ENCODE data around the gene ARMH1. TPM values are rescaled to one million over a fixed set of nuclear protein-coding genes. Genes with fewer than 3 reads are reported as not detected.
"Not testable (repeated sequence)": the region's sequence is repeated elsewhere in the genome, so short reads cannot be mapped to it uniquely, and the experiment has no call there.

The ARMH1 gene
- total and polyA plus RNA-seq, 4 experiments from 2014 or later = 26.0 to 74.5 (median 47.2) TPM

GRCh38 chr1:44695671-44696070, 21.2 kb downstream of the ARMH1 start:
- Mint-ChIP-seq H3K4me3 (no peak overlapping the region), H3K27me3 (peaks cover 0 to 3% of the 10 kb centered on the region in 2 donors), H3K4me1 (peaks cover 4 to 19% (median 11%) of the 10 kb centered on the region in 4 donors), H3K9me3 (peaks cover 0 to 2% (median 0%) of the 10 kb centered on the region in 8 donors), H3K27ac (peak overlapping the region in 1 of 7 donors; percentile 17), H3K36me3 (no peaks in the 10 kb centered on the region)
- no peak for DNase-seq
- Histone ChIP-seq H3K4me1 (ENCODE audit: insufficient read depth, low read length) (peaks cover 12% of the 10 kb centered on the region), H3K9me3 (ENCODE audit: control insufficient read depth in 1 of 2, low read length in 2 of 2) (no peaks in the 10 kb centered on the region), H3K36me3 (ENCODE audit: insufficient read depth, low read length) (no peaks in the 10 kb centered on the region), H3K27me3 (ENCODE audit: insufficient read depth, low read length) (no peaks in the 10 kb centered on the region), H3K4me3 (ENCODE audit: low read length in 2 of 2) (no peak overlapping the region), H3K27ac (ENCODE audit: low read depth, low read length) (no peak overlapping the region)
- ChIA-PET POLR2A (ENCODE audit: partially characterized antibody) (interaction anchor here (2.3 kb wide), 1 partner anchor 21 kb away, joined by 12 read pairs; the partner anchor contains the start of genes ARMH1 and TMEM53), CTCF (ENCODE audit: partially characterized antibody) (interaction anchor here (1.6 to 2.9 kb wide), 3 partner anchors 9 to 22 kb away, joined by 5 to 13 read pairs (median 6); no protein-coding TSS in a partner anchor)
- intact Hi-C loops (cut with micrococcal nuclease) = no loop called here

GRCh38 chr1:44696101-44696500, 21.6 kb downstream of the ARMH1 start:
- peaks cover 0 to 2% (median 0%) of the 10 kb centered on the region in 8 donors for H3K9me3 Mint-ChIP-seq
- H3K27me3 ChIP-seq (ENCODE audit: insufficient read depth, low read length) = no peaks in the 10 kb centered on the region
- intact Hi-C loops (cut with micrococcal nuclease) = no loop called here
- H3K27me3 Mint-ChIP-seq = peaks cover 0 to 3% of the 10 kb centered on the region in 2 donors
- peaks cover 12% of the 10 kb centered on the region for H3K4me1 ChIP-seq (ENCODE audit: insufficient read depth, low read length)
- H3K36me3 Mint-ChIP-seq = no peaks in the 10 kb centered on the region
- peak overlapping the region in 3 of 7 donors; percentile 17 to 57 (median 29) for H3K27ac Mint-ChIP-seq
- H3K9me3 ChIP-seq (ENCODE audit: control insufficient read depth in 1 of 2, low read length in 2 of 2) = no peaks in the 10 kb centered on the region
- DNase-seq = no peak
- H3K36me3 ChIP-seq (ENCODE audit: insufficient read depth, low read length) = no peaks in the 10 kb centered on the region
- ChIA-PET CTCF (ENCODE audit: partially characterized antibody) (interaction anchor here (1.0 to 2.9 kb wide), 10 partner anchors 9 to 44 kb away, joined by 3 to 13 read pairs (median 4); partner anchors contain the start of genes ARMH1, RNU5D-1 and TMEM53), POLR2A (ENCODE audit: partially characterized antibody) (interaction anchor here (0.8 to 2.3 kb wide), 8 partner anchors 17 to 804 kb away, joined by 3 to 15 read pairs (median 4); partner anchors contain the start of genes ARMH1, CCDC163, MMACHC and RPS8)
- no peak overlapping the region for H3K4me3 Mint-ChIP-seq
- H3K27ac ChIP-seq (ENCODE audit: low read depth, low read length) = no peak overlapping the region
- no peak overlapping the region for H3K4me3 ChIP-seq (ENCODE audit: low read length in 2 of 2)
- H3K4me1 Mint-ChIP-seq = peaks cover 4 to 19% (median 11%) of the 10 kb centered on the region in 4 donors

GRCh38 chr1:44696789-44697345, 22.4 kb downstream of the ARMH1 start:
- peaks cover 4 to 19% (median 11%) of the 10 kb centered on the region in 4 donors for H3K4me1 Mint-ChIP-seq
- peaks cover 12% of the 10 kb centered on the region for H3K4me1 ChIP-seq (ENCODE audit: insufficient read depth, low read length)
- intact Hi-C loops (cut with micrococcal nuclease) = no loop called here
- no peaks in the 10 kb centered on the region for H3K27me3 ChIP-seq (ENCODE audit: insufficient read depth, low read length)
- H3K9me3 ChIP-seq (ENCODE audit: control insufficient read depth in 1 of 2, low read length in 2 of 2) = no peaks in the 10 kb centered on the region
- no peaks in the 10 kb centered on the region for H3K9me3 Mint-ChIP-seq
- no peak overlapping the region for H3K27ac ChIP-seq (ENCODE audit: low read depth, low read length)
- no peaks in the 10 kb centered on the region for H3K36me3 ChIP-seq (ENCODE audit: insufficient read depth, low read length)
- ChIA-PET POLR2A (ENCODE audit: partially characterized antibody) (interaction anchor here (0.8 to 2.3 kb wide), 8 partner anchors 18 to 803 kb away, joined by 3 to 15 read pairs (median 4); partner anchors contain the start of genes ARMH1, CCDC163, MMACHC and RPS8), CTCF (ENCODE audit: partially characterized antibody) (interaction anchor here (1.0 to 2.9 kb wide), 11 partner anchors 10 to 44 kb away, joined by 3 to 13 read pairs (median 4); partner anchors contain the start of genes ARMH1, RNU5D-1 and TMEM53)
- no peaks in the 10 kb centered on the region for H3K36me3 Mint-ChIP-seq
- H3K4me3 ChIP-seq (ENCODE audit: low read length in 2 of 2) = no peak overlapping the region
- H3K4me3 Mint-ChIP-seq = peak overlapping the region in 4 of 8 donors; percentile 29 to 83 (median 52)
- DNase-seq = peak in 2 of 5 donors; percentile 29 to 43
- peak overlapping the region; percentile 27 to 88 (median 84) for H3K27ac Mint-ChIP-seq
- H3K27me3 Mint-ChIP-seq = no peaks in the 10 kb centered on the region

GRCh38 chr1:44698138-44698537, 23.6 kb downstream of the ARMH1 start:
- Histone ChIP-seq H3K4me1 (ENCODE audit: insufficient read depth, low read length) (peaks cover 12% of the 10 kb centered on the region), H3K27ac (ENCODE audit: low read depth, low read length) (no peak overlapping the region), H3K9me3 (ENCODE audit: control insufficient read depth in 1 of 2, low read length in 2 of 2) (no peaks in the 10 kb centered on the region), H3K27me3 (ENCODE audit: insufficient read depth, low read length) (no peaks in the 10 kb centered on the region), H3K36me3 (ENCODE audit: insufficient read depth, low read length) (no peaks in the 10 kb centered on the region), H3K4me3 (ENCODE audit: low read length in 2 of 2) (no peak overlapping the region)
- POLR2A ChIA-PET (ENCODE audit: partially characterized antibody) = interaction anchor here (1.6 kb wide), 1 partner anchor 23 kb away, joined by 4 read pairs; no protein-coding TSS in a partner anchor
- Mint-ChIP-seq H3K4me1 (peaks cover 4 to 19% (median 11%) of the 10 kb centered on the region in 4 donors), H3K9me3 (no peaks in the 10 kb centered on the region), H3K36me3 (no peaks in the 10 kb centered on the region), H3K27ac (no peak overlapping the region), H3K27me3 (no peaks in the 10 kb centered on the region), H3K4me3 (no peak overlapping the region)
- intact Hi-C loops (cut with micrococcal nuclease) = no loop called here
- DNase-seq = no peak
- CTCF ChIA-PET (ENCODE audit: partially characterized antibody) = interaction anchor here (1.4 to 2.9 kb wide), 3 partner anchors 9 to 41 kb away, joined by 3 to 13 read pairs (median 5); no protein-coding TSS in a partner anchor

- CTCF ChIA-PET (ENCODE audit: partially characterized antibody) = interaction anchor here (0.7 to 1.9 kb wide), 2 partner anchors 8 to 9 kb away, joined by 3 to 5 read pairs; no protein-coding TSS in a partner anchor
- peaks cover 4 to 19% (median 10%) of the 10 kb centered on the region in 4 donors for H3K4me1 Mint-ChIP-seq
- H3K27ac Mint-ChIP-seq; H3K4me3 Mint-ChIP-seq; H3K36me3 ChIP-seq (ENCODE audit: insufficient read depth, low read length); H3K36me3 Mint-ChIP-seq; H3K27me3 ChIP-seq (ENCODE audit: insufficient read depth, low read length); H3K9me3 Mint-ChIP-seq; intact Hi-C loops (cut with micrococcal nuclease); H3K9me3 ChIP-seq (ENCODE audit: control insufficient read depth in 1 of 2, low read length in 2 of 2); DNase-seq; H3K27me3 Mint-ChIP-seq; H3K4me3 ChIP-seq (ENCODE audit: low read length in 2 of 2); H3K27ac ChIP-seq (ENCODE audit: low read depth, low read length); POLR2A ChIA-PET (ENCODE audit: partially characterized antibody): not testable (repeated sequence)
- H3K4me1 ChIP-seq (ENCODE audit: insufficient read depth, low read length) = peaks cover 12% of the 10 kb centered on the region
Measured at GRCh38 chr1:44699375-44699774, 24.9 kb downstream of the ARMH1 start.

GRCh38 chr1:44700573-44700972, 26.1 kb downstream of the ARMH1 start:
- no peaks in the 10 kb centered on the region for H3K36me3 Mint-ChIP-seq
- H3K27ac Mint-ChIP-seq = no peak overlapping the region
- no peaks in the 10 kb centered on the region for H3K36me3 ChIP-seq (ENCODE audit: insufficient read depth, low read length)
- H3K9me3 ChIP-seq (ENCODE audit: control insufficient read depth in 1 of 2, low read length in 2 of 2) = no peaks in the 10 kb centered on the region
- no peaks in the 10 kb centered on the region for H3K27me3 ChIP-seq (ENCODE audit: insufficient read depth, low read length)
- POLR2A ChIA-PET (ENCODE audit: partially characterized antibody) = no interaction called here
- no peak overlapping the region for H3K4me3 Mint-ChIP-seq
- no peaks in the 10 kb centered on the region for H3K27me3 Mint-ChIP-seq
- peaks cover 12% of the 10 kb centered on the region for H3K4me1 ChIP-seq (ENCODE audit: insufficient read depth, low read length)
- peaks cover 4 to 19% (median 10%) of the 10 kb centered on the region in 4 donors for H3K4me1 Mint-ChIP-seq
- DNase-seq = no peak
- intact Hi-C loops (cut with micrococcal nuclease) = no loop called here
- H3K27ac ChIP-seq (ENCODE audit: low read depth, low read length) = no peak overlapping the region
- CTCF ChIA-PET (ENCODE audit: partially characterized antibody) = no interaction called here
- H3K4me3 ChIP-seq (ENCODE audit: low read length in 2 of 2) = no peak overlapping the region
- H3K9me3 Mint-ChIP-seq = no peaks in the 10 kb centered on the region

GRCh38 chr1:44701141-44701573, 26.6 kb downstream of the ARMH1 start:
- Mint-ChIP-seq H3K4me3 (no peak overlapping the region), H3K4me1 (peaks cover 4 to 15% (median 10%) of the 10 kb centered on the region in 4 donors), H3K27ac (no peak overlapping the region), H3K9me3 (no peaks in the 10 kb centered on the region), H3K27me3 (no peaks in the 10 kb centered on the region), H3K36me3 (no peaks in the 10 kb centered on the region)
- Histone ChIP-seq H3K27ac (ENCODE audit: low read depth, low read length) (no peak overlapping the region), H3K36me3 (ENCODE audit: insufficient read depth, low read length) (no peaks in the 10 kb centered on the region), H3K4me1 (ENCODE audit: insufficient read depth, low read length) (peaks cover 12% of the 10 kb centered on the region), H3K27me3 (ENCODE audit: insufficient read depth, low read length) (no peaks in the 10 kb centered on the region), H3K9me3 (ENCODE audit: control insufficient read depth in 1 of 2, low read length in 2 of 2) (no peaks in the 10 kb centered on the region), H3K4me3 (ENCODE audit: low read length in 2 of 2) (no peak overlapping the region)
- no peak for DNase-seq
- ChIA-PET POLR2A (ENCODE audit: partially characterized antibody) (no interaction called here), CTCF (ENCODE audit: partially characterized antibody) (no interaction called here)
- intact Hi-C loops (cut with micrococcal nuclease) = no loop called here
